SK-N-MC (cell line): ENCODE measurements around the gene CCNI2.
A peak's percentile ranks its signal among the peaks of the same experiment; 100 is the strongest.

Experiments used
- DNase-seq: peaks from one replicate; pipeline ENCODE4 v3.0.0-alpha.2; 2011; ENCODE audit warnings: low read depth, low spot score
- H3K27ac ChIP-seq: fragments of 200-600 bp; sonication (generic); 2 replicates; pipeline ENCODE4 v1.5.1; 2016; ENCODE audit warnings: mixed run types
- H3K36me3 ChIP-seq: fragments of 200-600 bp; sonication (generic); 2 replicates; pipeline ENCODE4 v1.6.1; 2017; ENCODE audit warnings: antibody characterized with exemption, low read length, mixed read lengths; ENCODE audit not compliant: insufficient read depth
- H3K4me3 ChIP-seq: fragments of 200-600 bp; sonication (generic); 2 replicates; pipeline ENCODE4 v1.5.1; 2016
- H3K9ac ChIP-seq: fragments of 200-600 bp; sonication (generic); 2 replicates; pipeline ENCODE4 v1.8.0; 2017; ENCODE audit warnings: mixed run types, mixed read lengths; ENCODE audit not compliant: insufficient read length
- H3K9me3 ChIP-seq: fragments of 200-600 bp; sonication (generic); 2 replicates; pipeline ENCODE4 v1.6.1; 2017; ENCODE audit warnings: low read depth, mild to moderate bottlenecking, antibody characterized with exemption, low read length, moderate library complexity, mixed read lengths
- EZH2 ChIP-seq: fragments of 200-600 bp; sonication (generic); IDR thresholded peaks from one replicate; pipeline ENCODE4 v1.6.1; 2017; ENCODE audit warnings: antibody characterized with exemption
- FOXP2 ChIP-seq: optimal IDR thresholded peaks from 2 replicates; pipeline ENCODE3; 2011; ENCODE audit warnings: mild to moderate bottlenecking, moderate library complexity; ENCODE audit not compliant: insufficient read depth; ENCODE audit errors: extremely low read length, control extremely low read depth
- POLR2AphosphoS5 ChIP-seq: IDR thresholded peaks from 2 replicates; pipeline ENCODE4 v1.6.1; 2012; ENCODE audit warnings: mild to moderate bottlenecking, low read depth, low read length, borderline replicate concordance

CCNI2 gene

DNA sequence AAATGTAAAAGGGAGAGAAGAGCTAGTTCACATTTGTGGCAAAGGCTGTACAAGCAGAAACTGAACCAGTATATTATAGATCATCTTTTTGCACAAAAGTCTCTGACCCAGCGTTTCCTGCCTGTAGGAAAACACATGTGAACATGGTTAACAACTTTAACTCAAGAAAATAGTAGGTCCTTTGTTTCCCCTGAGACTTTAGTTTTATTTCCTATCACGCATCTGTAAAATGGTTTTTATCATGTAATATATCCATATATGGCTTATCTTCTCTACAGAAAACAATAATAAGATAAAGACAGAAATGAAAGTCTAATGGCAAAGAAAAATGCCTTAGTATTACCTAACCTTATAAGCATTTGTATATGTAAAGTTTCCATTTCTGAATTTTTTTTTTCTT lies 12.5 kb upstream of the CCNI2 start:
- H3K9ac ChIP-seq = no peak overlapping the region
- no peaks in the 10 kb centered on the region for H3K36me3 ChIP-seq
- H3K27ac ChIP-seq = no peak overlapping the region
- no peaks in the 10 kb centered on the region for H3K9me3 ChIP-seq
- no peak for DNase-seq
- TF ChIP-seq FOXP2 = no peak
- TF ChIP-seq POLR2AphosphoS5 = no peak
- no peak for TF ChIP-seq EZH2
- no peak overlapping the region for H3K4me3 ChIP-seq

DNA sequence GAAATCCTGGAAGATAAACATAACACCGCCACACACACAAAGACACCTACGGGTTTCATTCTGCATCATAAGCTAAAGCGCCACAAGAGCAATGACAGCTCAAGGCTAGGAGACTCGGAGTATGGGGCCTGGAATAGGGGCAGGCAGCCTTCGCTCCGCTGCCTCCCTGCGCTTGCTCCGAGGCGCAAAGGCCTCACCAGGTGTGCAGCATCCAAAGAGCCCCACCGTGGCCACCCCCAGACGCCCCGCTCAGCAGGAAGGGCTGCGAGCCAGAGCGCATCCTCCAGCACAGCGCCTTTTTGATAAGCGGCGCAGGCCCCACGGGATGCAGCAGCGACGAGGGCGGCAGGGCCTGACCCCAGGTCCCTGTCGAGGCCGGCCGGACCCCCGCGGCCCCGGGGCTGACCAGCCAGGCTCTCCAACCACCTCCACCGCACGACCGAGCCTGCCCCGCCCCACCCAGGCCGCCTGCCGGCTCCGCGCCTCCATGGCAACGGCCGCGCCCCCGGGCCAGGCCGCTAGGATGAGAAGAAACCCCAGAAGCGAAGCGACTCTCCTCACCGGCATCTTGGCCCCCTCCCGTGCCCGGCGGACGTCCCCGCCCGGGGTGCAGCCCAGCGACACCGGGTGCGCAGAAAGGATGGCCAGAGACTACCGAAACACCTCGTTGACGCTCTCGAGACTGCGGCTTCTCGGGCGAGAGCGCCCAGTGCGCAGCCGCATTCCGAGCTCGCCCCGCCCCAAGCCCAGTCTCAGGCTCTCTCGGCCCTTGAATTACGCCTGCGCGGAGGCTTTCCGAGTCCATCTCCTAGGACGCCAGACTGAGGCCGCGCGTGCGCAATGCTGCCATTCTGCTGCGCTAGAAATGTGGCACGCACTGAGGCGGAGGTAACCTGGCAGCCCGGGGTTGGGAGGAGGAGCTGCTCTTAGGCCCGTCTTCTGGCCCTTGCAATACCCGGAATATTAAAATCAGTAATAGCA lies 10.1 kb upstream of the CCNI2 start, which contains the start of gene KIF3A:
Gene KIF3A, minus strand, starts transcription at position 694 of the 981 bp plus-strand sequence. Its CDS starts 127 bp downstream, at position 567.
- no peak within 1 kb of the TSS for H3K27ac ChIP-seq
- TF ChIP-seq POLR2AphosphoS5 = peak; percentile 82
- no peak for TF ChIP-seq FOXP2
- no peaks in the 10 kb centered on the region for H3K36me3 ChIP-seq
- H3K9ac ChIP-seq = peak within 1 kb of the TSS; percentile 68
- DNase-seq = peak; percentile 88
- no peaks in the 10 kb centered on the region for H3K9me3 ChIP-seq
- peak within 1 kb of the TSS; percentile 99 for H3K4me3 ChIP-seq

- TF ChIP-seq FOXP2 (no peak), POLR2AphosphoS5 (no peak), EZH2 (no peak)
- Histone ChIP-seq H3K9me3 (no peaks in the 10 kb centered on the region), H3K36me3 (no peaks in the 10 kb centered on the region), H3K27ac (no peak overlapping the region), H3K9ac (peak overlapping the region; percentile 38), H3K4me3 (peak overlapping the region; percentile 99)
- no peak for DNase-seq
These were observed 9.1 kb upstream of the CCNI2 start for GRCh38 chr5:132737982-132738681.

DNA sequence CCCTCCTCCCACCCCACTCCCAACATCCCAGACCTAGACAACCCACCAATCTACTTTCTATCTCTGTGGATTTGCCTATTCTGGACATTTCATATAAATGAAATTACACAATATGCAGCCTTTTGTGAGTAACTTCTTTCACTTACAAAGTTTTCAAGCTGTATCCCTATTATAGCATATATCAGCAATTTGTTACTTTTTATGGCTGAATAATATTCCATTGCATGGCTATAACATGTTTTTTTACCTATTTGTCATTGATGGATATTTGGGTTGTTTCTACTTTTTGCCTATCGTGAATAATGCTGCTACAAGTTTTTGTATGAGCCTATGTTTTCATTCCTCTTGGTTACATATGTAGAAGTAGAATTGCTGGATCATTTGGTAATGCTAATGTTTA lies 8.0 kb upstream of the CCNI2 start:
- no peak for DNase-seq
- H3K9me3 ChIP-seq = no peaks in the 10 kb centered on the region

DNA sequence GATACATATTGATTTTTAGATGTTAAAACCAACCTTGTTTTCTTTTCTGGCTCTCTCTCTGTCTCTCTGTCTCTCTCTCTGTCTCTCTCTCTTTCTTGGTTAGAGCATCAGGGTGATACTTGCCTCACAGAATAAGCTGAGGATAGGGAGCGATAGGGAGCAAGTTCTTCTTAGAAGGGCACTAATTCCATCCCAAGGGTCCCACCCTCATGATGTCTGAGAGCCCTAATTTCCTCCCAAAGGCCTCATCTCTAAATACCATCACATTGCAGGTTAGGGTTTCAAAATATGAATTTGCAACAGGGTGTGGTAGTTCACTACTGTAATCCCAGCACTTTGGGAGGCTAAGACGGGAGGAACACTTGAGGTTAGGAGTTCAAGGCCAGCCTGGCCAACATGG lies 5.1 kb upstream of the CCNI2 start:
- Histone ChIP-seq H3K9ac (no peak overlapping the region), H3K4me3 (no peak overlapping the region), H3K9me3 (no peaks in the 10 kb centered on the region), H3K36me3 (no peaks in the 10 kb centered on the region), H3K27ac (no peak overlapping the region)
- no peak for DNase-seq
- TF ChIP-seq EZH2 (no peak), POLR2AphosphoS5 (no peak), FOXP2 (no peak)

More for the DNA sequence above, 8.0 kb upstream of the CCNI2 start:
- Histone ChIP-seq H3K4me3 (no peak overlapping the region), H3K36me3 (no peaks in the 10 kb centered on the region), H3K27ac (no peak overlapping the region), H3K9ac (no peak overlapping the region)
- TF ChIP-seq FOXP2 (no peak), POLR2AphosphoS5 (no peak), EZH2 (no peak)

DNA sequence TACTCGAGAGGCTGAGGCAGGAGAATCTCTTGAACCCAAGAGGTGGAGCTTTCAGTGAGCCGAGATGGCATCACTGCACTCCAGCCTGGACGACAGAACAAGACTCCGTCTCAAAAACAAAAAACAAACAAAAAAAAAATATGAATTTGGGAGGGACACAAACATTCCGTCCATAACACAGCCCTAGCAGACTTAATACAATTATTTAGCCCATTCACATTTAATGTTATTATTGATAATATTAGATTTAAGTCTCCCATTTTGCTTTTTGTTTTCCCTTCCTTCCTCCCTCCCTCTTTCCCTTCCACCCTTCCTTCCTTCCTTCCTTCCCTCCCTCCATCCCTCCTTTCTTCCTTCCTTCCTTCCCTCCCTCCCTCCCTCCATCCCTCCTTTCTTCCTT lies 4.6 kb upstream of the CCNI2 start:
- DNase-seq = no peak
- TF ChIP-seq FOXP2 = no peak
- no peak for TF ChIP-seq EZH2
- no peaks in the 10 kb centered on the region for H3K9me3 ChIP-seq
- no peak overlapping the region for H3K9ac ChIP-seq
- no peak overlapping the region for H3K4me3 ChIP-seq
- H3K27ac ChIP-seq = no peak overlapping the region
- H3K36me3 ChIP-seq = no peaks in the 10 kb centered on the region

- DNase-seq = no peak
- no peaks in the 10 kb centered on the region for H3K9me3 ChIP-seq
- no peak overlapping the region for H3K9ac ChIP-seq
- no peaks in the 10 kb centered on the region for H3K36me3 ChIP-seq
- TF ChIP-seq EZH2 = no peak
- no peak for TF ChIP-seq FOXP2
- TF ChIP-seq POLR2AphosphoS5 = no peak
- no peak overlapping the region for H3K27ac ChIP-seq
- no peak overlapping the region for H3K4me3 ChIP-seq
These were observed 2.6 kb upstream of the CCNI2 start for GRCh38 chr5:132744659-132745058.

- Histone ChIP-seq H3K9ac (no peak overlapping the region), H3K9me3 (no peaks in the 10 kb centered on the region), H3K4me3 (no peak overlapping the region; the same call in 1 of the 2 replicates), H3K27ac (no peak overlapping the region), H3K36me3 (no peaks in the 10 kb centered on the region)
- no peak for DNase-seq
- TF ChIP-seq EZH2 = no peak
- no peak for TF ChIP-seq POLR2AphosphoS5
- TF ChIP-seq FOXP2 = no peak
These were observed 653 bp upstream of the CCNI2 start for GRCh38 chr5:132746592-132746953.
